SK-N-SH (cell line): ENCODE measurements around the gene ASH1L.
"Not testable (repeated sequence)": the region's sequence is repeated elsewhere in the genome, so short reads cannot be mapped to it uniquely, and the experiment has no call there.

Experiments
- EP300 ChIP-seq, 2 experiments: IDR thresholded peaks; 2 replicates each; pipeline versions ENCODE4 v1.4.0 to v1.6.1; 2012; ENCODE audit warnings: borderline replicate concordance in 1 of 2, low read depth in 1 of 2, low read length in 1 of 2
- NFIC ChIP-seq: IDR thresholded peaks from 2 replicates; pipeline ENCODE4 v1.4.0; 2012; ENCODE audit warnings: borderline replicate concordance
- POLR2AphosphoS5 ChIP-seq: IDR thresholded peaks from 2 replicates; pipeline ENCODE4 v1.6.1; 2012; ENCODE audit warnings: low read depth, low read length
- RAD21 ChIP-seq: IDR thresholded peaks from 2 replicates; pipeline ENCODE4 v1.6.1; 2012; ENCODE audit warnings: mild to moderate bottlenecking, low read length
- RCOR1 ChIP-seq: fragments of 150-350 bp; IDR thresholded peaks from 2 replicates; pipeline ENCODE4 v1.6.1; 2017; ENCODE audit warnings: antibody characterized with exemption, low read length
- TF ChIP-seq, protein P1 (sequence below): fragments of 200-600 bp; sonication (generic); IDR thresholded peaks from 2 replicates; pipeline ENCODE4 v1.6.1; 2017; ENCODE audit warnings: antibody characterized with exemption, mild to moderate bottlenecking, moderate library complexity
- TF ChIP-seq, protein P2 (sequence below): IDR thresholded peaks from 2 replicates; pipeline ENCODE4 v1.4.0; 2012; ENCODE audit warnings: low read depth, borderline replicate concordance
- TF ChIP-seq, protein P3 (sequence below): fragments of 150-350 bp; IDR thresholded peaks from 2 replicates; pipeline ENCODE4 v1.6.1; 2017; ENCODE audit warnings: antibody characterized with exemption, low read length, low read depth, borderline replicate concordance
- TF ChIP-seq, protein P4 (sequence below): IDR thresholded peaks from 2 replicates; pipeline ENCODE4 v1.4.0; 2012; ENCODE audit warnings: low read depth
- TF ChIP-seq, protein P5 (sequence below): fragments of 150-350 bp; IDR thresholded peaks from 2 replicates; pipeline ENCODE4 v1.6.1; 2016; ENCODE audit warnings: mild to moderate bottlenecking, low read depth, low read length

DNA sequence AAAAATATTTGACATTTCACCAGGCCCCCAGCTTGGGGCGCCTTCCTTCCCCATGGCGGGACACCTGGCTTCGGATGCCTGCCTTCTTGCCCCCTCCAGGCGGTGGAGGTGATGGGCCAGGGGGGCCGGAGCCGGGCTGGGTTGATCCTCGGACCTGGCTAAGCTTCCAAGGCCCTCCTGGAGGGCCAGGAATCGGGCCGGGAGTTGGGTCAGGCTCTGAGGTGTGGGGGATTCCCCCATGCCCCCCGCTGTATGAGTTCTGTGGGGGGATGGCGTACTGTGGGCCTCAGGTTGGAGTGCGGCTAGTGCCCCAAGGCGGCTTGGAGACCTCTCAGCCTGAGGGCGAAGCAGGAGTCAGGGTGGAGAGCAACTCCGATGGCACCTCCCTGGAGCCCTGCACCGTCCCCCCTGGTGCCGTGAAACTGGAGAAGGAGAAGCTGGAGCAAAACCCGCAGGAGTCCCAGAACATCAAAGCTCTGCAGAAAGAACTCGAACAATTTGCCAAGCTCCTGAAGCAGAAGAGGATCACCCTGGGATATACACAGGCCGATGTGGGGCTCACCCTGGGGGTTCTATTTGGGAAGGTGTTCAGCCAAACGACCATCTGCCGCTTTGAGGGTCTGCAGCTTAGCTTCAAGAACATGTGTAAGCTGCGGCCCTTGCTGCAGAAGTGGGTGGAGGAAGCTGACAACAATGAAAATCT is 129.3 kb downstream of the ASH1L start:
- not testable (repeated sequence) for TF ChIP-seq NFIC; POLR2AphosphoS5; RAD21; EP300 (IDR thresholded peaks at IDR 0.05; ENCODE audit: borderline replicate concordance in 1 of 2, low read depth in 1 of 2, low read length in 1 of 2); RCOR1
- TF ChIP-seq, protein P1, sequence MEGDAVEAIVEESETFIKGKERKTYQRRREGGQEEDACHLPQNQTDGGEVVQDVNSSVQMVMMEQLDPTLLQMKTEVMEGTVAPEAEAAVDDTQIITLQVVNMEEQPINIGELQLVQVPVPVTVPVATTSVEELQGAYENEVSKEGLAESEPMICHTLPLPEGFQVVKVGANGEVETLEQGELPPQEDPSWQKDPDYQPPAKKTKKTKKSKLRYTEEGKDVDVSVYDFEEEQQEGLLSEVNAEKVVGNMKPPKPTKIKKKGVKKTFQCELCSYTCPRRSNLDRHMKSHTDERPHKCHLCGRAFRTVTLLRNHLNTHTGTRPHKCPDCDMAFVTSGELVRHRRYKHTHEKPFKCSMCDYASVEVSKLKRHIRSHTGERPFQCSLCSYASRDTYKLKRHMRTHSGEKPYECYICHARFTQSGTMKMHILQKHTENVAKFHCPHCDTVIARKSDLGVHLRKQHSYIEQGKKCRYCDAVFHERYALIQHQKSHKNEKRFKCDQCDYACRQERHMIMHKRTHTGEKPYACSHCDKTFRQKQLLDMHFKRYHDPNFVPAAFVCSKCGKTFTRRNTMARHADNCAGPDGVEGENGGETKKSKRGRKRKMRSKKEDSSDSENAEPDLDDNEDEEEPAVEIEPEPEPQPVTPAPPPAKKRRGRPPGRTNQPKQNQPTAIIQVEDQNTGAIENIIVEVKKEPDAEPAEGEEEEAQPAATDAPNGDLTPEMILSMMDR, result not testable (repeated sequence)
- TF ChIP-seq, protein P2, sequence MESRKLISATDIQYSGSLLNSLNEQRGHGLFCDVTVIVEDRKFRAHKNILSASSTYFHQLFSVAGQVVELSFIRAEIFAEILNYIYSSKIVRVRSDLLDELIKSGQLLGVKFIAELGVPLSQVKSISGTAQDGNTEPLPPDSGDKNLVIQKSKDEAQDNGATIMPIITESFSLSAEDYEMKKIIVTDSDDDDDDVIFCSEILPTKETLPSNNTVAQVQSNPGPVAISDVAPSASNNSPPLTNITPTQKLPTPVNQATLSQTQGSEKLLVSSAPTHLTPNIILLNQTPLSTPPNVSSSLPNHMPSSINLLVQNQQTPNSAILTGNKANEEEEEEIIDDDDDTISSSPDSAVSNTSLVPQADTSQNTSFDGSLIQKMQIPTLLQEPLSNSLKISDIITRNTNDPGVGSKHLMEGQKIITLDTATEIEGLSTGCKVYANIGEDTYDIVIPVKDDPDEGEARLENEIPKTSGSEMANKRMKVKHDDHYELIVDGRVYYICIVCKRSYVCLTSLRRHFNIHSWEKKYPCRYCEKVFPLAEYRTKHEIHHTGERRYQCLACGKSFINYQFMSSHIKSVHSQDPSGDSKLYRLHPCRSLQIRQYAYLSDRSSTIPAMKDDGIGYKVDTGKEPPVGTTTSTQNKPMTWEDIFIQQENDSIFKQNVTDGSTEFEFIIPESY, result not testable (repeated sequence)
- TF ChIP-seq, protein P3, sequence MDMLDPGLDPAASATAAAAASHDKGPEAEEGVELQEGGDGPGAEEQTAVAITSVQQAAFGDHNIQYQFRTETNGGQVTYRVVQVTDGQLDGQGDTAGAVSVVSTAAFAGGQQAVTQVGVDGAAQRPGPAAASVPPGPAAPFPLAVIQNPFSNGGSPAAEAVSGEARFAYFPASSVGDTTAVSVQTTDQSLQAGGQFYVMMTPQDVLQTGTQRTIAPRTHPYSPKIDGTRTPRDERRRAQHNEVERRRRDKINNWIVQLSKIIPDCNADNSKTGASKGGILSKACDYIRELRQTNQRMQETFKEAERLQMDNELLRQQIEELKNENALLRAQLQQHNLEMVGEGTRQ, result not testable (repeated sequence)
- TF ChIP-seq, protein P4, sequence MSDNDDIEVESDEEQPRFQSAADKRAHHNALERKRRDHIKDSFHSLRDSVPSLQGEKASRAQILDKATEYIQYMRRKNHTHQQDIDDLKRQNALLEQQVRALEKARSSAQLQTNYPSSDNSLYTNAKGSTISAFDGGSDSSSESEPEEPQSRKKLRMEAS, result not testable (repeated sequence)
- TF ChIP-seq, protein P5, sequence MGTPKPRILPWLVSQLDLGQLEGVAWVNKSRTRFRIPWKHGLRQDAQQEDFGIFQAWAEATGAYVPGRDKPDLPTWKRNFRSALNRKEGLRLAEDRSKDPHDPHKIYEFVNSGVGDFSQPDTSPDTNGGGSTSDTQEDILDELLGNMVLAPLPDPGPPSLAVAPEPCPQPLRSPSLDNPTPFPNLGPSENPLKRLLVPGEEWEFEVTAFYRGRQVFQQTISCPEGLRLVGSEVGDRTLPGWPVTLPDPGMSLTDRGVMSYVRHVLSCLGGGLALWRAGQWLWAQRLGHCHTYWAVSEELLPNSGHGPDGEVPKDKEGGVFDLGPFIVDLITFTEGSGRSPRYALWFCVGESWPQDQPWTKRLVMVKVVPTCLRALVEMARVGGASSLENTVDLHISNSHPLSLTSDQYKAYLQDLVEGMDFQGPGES, result not testable (repeated sequence)
